Neural crest cell (in vitro differentiated cells): ENCODE measurements around the gene PRKCZ. TPM values are rescaled to one million over a fixed set of nuclear protein-coding genes. Genes with fewer than 3 reads are reported as not detected.
A peak's percentile ranks its signal among the peaks of the same experiment; 100 is the strongest.

Experiments
- DNase-seq: peaks from one replicate; pipeline ENCODE4 v3.0.0; 2021; ENCODE audit warnings: low read depth, mixed read lengths, low spot score
- H3K27ac Mint-ChIP-seq: one replicate; pipeline ENCODE4 v1.8.0; 2021; ENCODE audit warnings: mild to moderate bottlenecking, mixed read lengths; ENCODE audit not compliant: unreplicated experiment
- H3K27me3 Mint-ChIP-seq: 2 replicates; pipeline ENCODE4 v1.8.0; 2021; ENCODE audit warnings: low read depth, mild to moderate bottlenecking, mixed read lengths
- H3K36me3 Mint-ChIP-seq: 2 replicates; pipeline ENCODE4 v1.8.0; 2021; ENCODE audit warnings: low read depth, mild to moderate bottlenecking, mixed read lengths
- H3K4me1 Mint-ChIP-seq: 2 replicates; pipeline ENCODE4 v1.8.0; 2021; ENCODE audit warnings: mixed read lengths
- H3K4me3 Mint-ChIP-seq: one replicate; pipeline ENCODE4 v1.8.0; 2021; ENCODE audit warnings: mild to moderate bottlenecking, mixed read lengths
- H3K9me3 Mint-ChIP-seq: 2 replicates; pipeline ENCODE4 v1.8.0; 2021; ENCODE audit warnings: mixed read lengths
- CTCF ChIP-seq: fragments of 200-600 bp; sonication (generic); conservative IDR thresholded peaks from 2 replicates; pipeline ENCODE4 v1.5.0; 2021; ENCODE audit warnings: antibody characterized with exemption, mild to moderate bottlenecking
- total RNA-seq: library from RNA; stranded (reverse); gene quantifications from 2 replicates; pipeline ENCODE4 v1.2.1, GENCODE V29; 2021

Gene PRKCZ
- total RNA-seq, 1 donor from 2014 or later, result 8.6 TPM

GRCh38 chr1:2018217-2019171, 31.7 kb upstream of the PRKCZ start:
- H3K4me3 Mint-ChIP-seq, result peak overlapping the region; percentile 57
- TF ChIP-seq CTCF, result no peak
- peaks cover 4% of the 10 kb centered on the region for H3K4me1 Mint-ChIP-seq
- no peaks in the 10 kb centered on the region for H3K36me3 Mint-ChIP-seq
- no peak overlapping the region for H3K27ac Mint-ChIP-seq
- H3K9me3 Mint-ChIP-seq, result no peaks in the 10 kb centered on the region
- DNase-seq, result no peak
- H3K27me3 Mint-ChIP-seq, result peaks cover 79% of the 10 kb centered on the region

- H3K4me3 Mint-ChIP-seq, result peak within 1 kb of the TSS; percentile 57
- H3K27ac Mint-ChIP-seq, result no peak within 1 kb of the TSS
- DNase-seq, result peak; percentile 20
- peaks cover 4% of the 10 kb centered on the region for H3K4me1 Mint-ChIP-seq
- peaks cover 81% of the 10 kb centered on the region for H3K27me3 Mint-ChIP-seq
- TF ChIP-seq CTCF, result no peak
- H3K9me3 Mint-ChIP-seq, result no peaks in the 10 kb centered on the region
- H3K36me3 Mint-ChIP-seq, result no peaks in the 10 kb centered on the region
Measured at GRCh38 chr1:2019172-2019543, 31.1 kb upstream of the PRKCZ start, which contains the start of gene GABRD. GABRD (plus strand) TSS chr1:2019345; CDS start chr1:2019424, 79 bp downstream.

GRCh38 chr1:2019571-2020309, 30.5 kb upstream of the PRKCZ start:
- H3K27ac Mint-ChIP-seq, result no peak overlapping the region
- H3K4me3 Mint-ChIP-seq, result no peak overlapping the region
- no peaks in the 10 kb centered on the region for H3K9me3 Mint-ChIP-seq
- peaks cover 4% of the 10 kb centered on the region for H3K4me1 Mint-ChIP-seq
- no peaks in the 10 kb centered on the region for H3K36me3 Mint-ChIP-seq
- no peak for TF ChIP-seq CTCF
- peak; percentile 43 for DNase-seq
- H3K27me3 Mint-ChIP-seq, result peaks cover 75% of the 10 kb centered on the region

GRCh38 chr1:2020310-2020655, 29.9 kb upstream of the PRKCZ start:
- Mint-ChIP-seq H3K36me3 (no peaks in the 10 kb centered on the region), H3K4me3 (no peak overlapping the region), H3K27ac (no peak overlapping the region), H3K4me1 (peaks cover 4% of the 10 kb centered on the region), H3K27me3 (peaks cover 70% of the 10 kb centered on the region), H3K9me3 (no peaks in the 10 kb centered on the region)
- no peak for TF ChIP-seq CTCF
- no peak for DNase-seq

- H3K27me3 Mint-ChIP-seq, result peaks cover 59% of the 10 kb centered on the region
- no peaks in the 10 kb centered on the region for H3K36me3 Mint-ChIP-seq
- no peak overlapping the region for H3K4me3 Mint-ChIP-seq
- H3K9me3 Mint-ChIP-seq, result no peaks in the 10 kb centered on the region
- TF ChIP-seq CTCF, result no peak
- H3K4me1 Mint-ChIP-seq, result peaks cover 4% of the 10 kb centered on the region
- no peak overlapping the region for H3K27ac Mint-ChIP-seq
- DNase-seq, result no peak
Measured at GRCh38 chr1:2021550-2021949, 28.7 kb upstream of the PRKCZ start.
